ENCODE measurements around the gene OR2A5. TPM values are rescaled to one million over a fixed set of nuclear protein-coding genes. Genes with fewer than 3 reads are reported as not detected.

The OR2A5 gene
- total and polyA plus RNA-seq, 9 of the 15 experiments (the other 6 are each of a cell fraction or from before 2014, with no cell fraction given) = not detected

- TF ChIP-seq STAG1 (CRISPR knock-in tag; IDR thresholded peaks at IDR 0.05; ENCODE audit: borderline replicate concordance) (no peak), CBX8 (IDR thresholded peaks at IDR 0.05; ENCODE audit: borderline replicate concordance, extremely low read depth, low read depth, low read length, poor library complexity, severe bottlenecking) (no peak), ZNF79 (CRISPR knock-in tag; IDR thresholded peaks at IDR 0.05; ENCODE audit: low read depth) (no peak), ZFX (CRISPR knock-in tag; IDR thresholded peaks at IDR 0.05) (no peak), E2F1 (CRISPR knock-in tag; IDR thresholded peaks at IDR 0.05) (no peak), RNF2 (IDR thresholded peaks at IDR 0.05) (no peak), ETS2 (tag; IDR thresholded peaks at IDR 0.05; ENCODE audit: borderline replicate concordance, poor library complexity, severe bottlenecking) (no peak), CREB5 (CRISPR knock-in tag; IDR thresholded peaks at IDR 0.05) (no peak), SMARCE1 (IDR thresholded peaks at IDR 0.05) (no peak), NCOA6 (IDR thresholded peaks at IDR 0.05) (no peak), JUND (IDR thresholded peaks at IDR 0.05; ENCODE audit: borderline replicate concordance, low read depth, low read length) (peak; percentile 40; the same call in 1 of the 2 replicates), JUND (tag; IDR thresholded peaks at IDR 0.05; ENCODE audit: borderline replicate concordance, low read depth, low read length) (peak; percentile 51; the same call in 1 of the 3 replicates), HNRNPLL (IDR thresholded peaks at IDR 0.05; ENCODE audit: low read depth, low read length, poor library complexity, severe bottlenecking) (no peak), SMC3 (conservative IDR thresholded peaks at IDR 0.05; ENCODE audit: insufficient read depth, low read depth, low read length) (no peak), RFX1 (IDR thresholded peaks at IDR 0.05) (peak; percentile 13; the same call in 1 of the 2 replicates), NFXL1 (CRISPR knock-in tag; IDR thresholded peaks at IDR 0.05) (no peak)
- TF ChIP-seq, protein P1, sequence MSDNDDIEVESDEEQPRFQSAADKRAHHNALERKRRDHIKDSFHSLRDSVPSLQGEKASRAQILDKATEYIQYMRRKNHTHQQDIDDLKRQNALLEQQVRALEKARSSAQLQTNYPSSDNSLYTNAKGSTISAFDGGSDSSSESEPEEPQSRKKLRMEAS (CRISPR knock-in tag; IDR thresholded peaks at IDR 0.05) = no peak
- TF ChIP-seq, protein P2, sequence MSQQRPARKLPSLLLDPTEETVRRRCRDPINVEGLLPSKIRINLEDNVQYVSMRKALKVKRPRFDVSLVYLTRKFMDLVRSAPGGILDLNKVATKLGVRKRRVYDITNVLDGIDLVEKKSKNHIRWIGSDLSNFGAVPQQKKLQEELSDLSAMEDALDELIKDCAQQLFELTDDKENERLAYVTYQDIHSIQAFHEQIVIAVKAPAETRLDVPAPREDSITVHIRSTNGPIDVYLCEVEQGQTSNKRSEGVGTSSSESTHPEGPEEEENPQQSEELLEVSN (IDR thresholded peaks at IDR 0.05; ENCODE audit: borderline replicate concordance in 1 of 2, extremely low read depth in 1 of 2, insufficient read depth in 1 of 2, insufficient read length in 1 of 2, low read depth in 1 of 2, low read length in 1 of 2, poor library complexity in 1 of 2, severe bottlenecking in 1 of 2) = no peak
Measured at GRCh38 chr7:144019457-144019856, 29.3 kb upstream of the OR2A5 start (continued).

Data from K562 (cell line).